Stimulated activated naive CD8-positive, alpha-beta T cell treated with anti-CD3 and anti-CD28 coated beads, Interleukin-15, Interleukin-2, amounts not matched to agents 100 ng/mL and 50 ng/mL, for 24 hours (primary cell): ENCODE measurements around the gene GSTM3.
A peak's percentile ranks its signal among the peaks of the same experiment; 100 is the strongest.
"Not testable (repeated sequence)": the region's sequence is repeated elsewhere in the genome, so short reads cannot be mapped to it uniquely, and the experiment has no call there.

Source experiments
- H3K27ac Mint-ChIP-seq: one replicate; pipeline ENCODE4 v1.8.0; 2021; ENCODE audit warnings: mild to moderate bottlenecking, mixed read lengths
- H3K27me3 Mint-ChIP-seq: one replicate; pipeline ENCODE4 v1.8.0; 2021; ENCODE audit warnings: mixed read lengths
- H3K36me3 Mint-ChIP-seq: one replicate; pipeline ENCODE4 v1.8.0; 2021; ENCODE audit warnings: low read depth, mixed read lengths
- H3K4me1 Mint-ChIP-seq: one replicate; pipeline ENCODE4 v1.8.0; 2021; ENCODE audit warnings: low read depth, mixed read lengths
- H3K4me3 Mint-ChIP-seq: one replicate; pipeline ENCODE4 v1.8.0; 2021; ENCODE audit warnings: mild to moderate bottlenecking, mixed read lengths
- H3K9me3 Mint-ChIP-seq: one replicate; pipeline ENCODE4 v1.8.0; 2021; ENCODE audit warnings: mixed read lengths

Gene GSTM3

GRCh38 chr1:109687109-109687508, 53.7 kb downstream of the GSTM3 start:
- Mint-ChIP-seq H3K4me3 (peak overlapping the region; percentile 85), H3K36me3 (peaks cover 17% of the 10 kb centered on the region), H3K27ac (peak overlapping the region; percentile 91), H3K4me1 (peaks cover 13% of the 10 kb centered on the region)
- not testable (repeated sequence) for H3K9me3 Mint-ChIP-seq, H3K27me3 Mint-ChIP-seq

- H3K27me3 Mint-ChIP-seq, H3K27ac Mint-ChIP-seq, H3K4me3 Mint-ChIP-seq, H3K9me3 Mint-ChIP-seq: not testable (repeated sequence)
- peaks cover 13% of the 10 kb centered on the region for H3K4me1 Mint-ChIP-seq
- peaks cover 13% of the 10 kb centered on the region for H3K36me3 Mint-ChIP-seq
Measured at GRCh38 chr1:109685890-109686289, 54.9 kb downstream of the GSTM3 start.

- H3K27ac Mint-ChIP-seq, H3K36me3 Mint-ChIP-seq, H3K9me3 Mint-ChIP-seq, H3K4me3 Mint-ChIP-seq, H3K27me3 Mint-ChIP-seq: not testable (repeated sequence)
- H3K4me1 Mint-ChIP-seq = peaks cover 13% of the 10 kb centered on the region
Measured at GRCh38 chr1:109685399-109685798, 55.4 kb downstream of the GSTM3 start.

GRCh38 chr1:109684777-109685176, 56.1 kb downstream of the GSTM3 start:
- not testable (repeated sequence) for H3K4me3 Mint-ChIP-seq, H3K9me3 Mint-ChIP-seq, H3K36me3 Mint-ChIP-seq, H3K27ac Mint-ChIP-seq, H3K27me3 Mint-ChIP-seq
- H3K4me1 Mint-ChIP-seq = peaks cover 13% of the 10 kb centered on the region
